Nephron (organoid): ENCODE measurements around the gene ARMC8.

Experiments
- H3K27ac Mint-ChIP-seq, 3 experiments: 2 replicates each; pipeline ENCODE4 v1.8.0; 2020; ENCODE audit warnings: mixed read lengths in 3 of 3, mild to moderate bottlenecking in 2 of 3, moderate library complexity in 1 of 3
- H3K27me3 Mint-ChIP-seq: 2 replicates; pipeline ENCODE4 v1.8.0; 2021; ENCODE audit warnings: low read depth, mild to moderate bottlenecking, moderate library complexity, mixed read lengths
- H3K36me3 Mint-ChIP-seq: 2 replicates; pipeline ENCODE4 v1.8.0; 2020; ENCODE audit warnings: low read depth, mixed read lengths
- H3K4me1 Mint-ChIP-seq: 2 replicates; pipeline ENCODE4 v1.8.0; 2020; ENCODE audit warnings: mixed read lengths
- H3K4me3 Mint-ChIP-seq, 3 experiments: 2 replicates each; pipeline ENCODE4 v1.8.0; 2020; ENCODE audit warnings: mild to moderate bottlenecking in 3 of 3, mixed read lengths in 3 of 3, moderate library complexity in 2 of 3
- H3K9me3 Mint-ChIP-seq: 2 replicates; pipeline ENCODE4 v1.8.0; 2020; ENCODE audit warnings: mixed read lengths
- CTCF ChIP-seq, 3 experiments: fragments of 200-600 bp; sonication (generic); IDR thresholded peaks; one replicate each; pipeline ENCODE4 v1.5.0; 2021; ENCODE audit warnings: antibody characterized with exemption in 3 of 3; ENCODE audit not compliant: unreplicated experiment in 3 of 3

ARMC8 gene

GRCh38 chr3:138174421-138175131 is 12.5 kb upstream of the ARMC8 start, which contains the start of gene DBR1:
Gene DBR1 (minus strand): TSS chr3:138174921. CDS start chr3:138174795, 126 bp downstream.
- Mint-ChIP-seq H3K27me3 (no peaks in the 10 kb centered on the region), H3K4me1 (peaks cover 15% of the 10 kb centered on the region), H3K36me3 (peaks cover 22% of the 10 kb centered on the region), H3K9me3 (no peaks in the 10 kb centered on the region), H3K4me3 (peak within 1 kb of the TSS; percentile 97 to 100 (median 99)), H3K27ac (peak within 1 kb of the TSS; percentile 96 to 99 (median 97))
- TF ChIP-seq CTCF (IDR thresholded peaks at IDR 0.05; ENCODE audit: unreplicated experiment in 3 of 3): no peak

- Mint-ChIP-seq H3K27ac (no peak overlapping the region), H3K9me3 (no peaks in the 10 kb centered on the region), H3K4me3 (no peak overlapping the region), H3K36me3 (no peaks in the 10 kb centered on the region), H3K4me1 (no peaks in the 10 kb centered on the region), H3K27me3 (peaks cover 17% of the 10 kb centered on the region)
- TF ChIP-seq CTCF (IDR thresholded peaks at IDR 0.05; ENCODE audit: unreplicated experiment in 3 of 3): peak; percentile 34 to 49 (median 36)
Measured at GRCh38 chr3:138180375-138181029, 6.6 kb upstream of the ARMC8 start.

GRCh38 chr3:138184994-138185393 is 2.1 kb upstream of the ARMC8 start:
- H3K4me3 Mint-ChIP-seq: peak overlapping the region; percentile 5 to 97 (median 97)
- peak overlapping the region in 1 of 3 experiments; percentile 20 for H3K27ac Mint-ChIP-seq
- H3K4me1 Mint-ChIP-seq: peaks cover 27% of the 10 kb centered on the region
- TF ChIP-seq CTCF (IDR thresholded peaks at IDR 0.05; ENCODE audit: unreplicated experiment in 3 of 3): no peak
- no peaks in the 10 kb centered on the region for H3K9me3 Mint-ChIP-seq
- H3K36me3 Mint-ChIP-seq: peaks cover 5% of the 10 kb centered on the region
- H3K27me3 Mint-ChIP-seq: peaks cover 17% of the 10 kb centered on the region

- H3K9me3 Mint-ChIP-seq: no peaks in the 10 kb centered on the region
- H3K36me3 Mint-ChIP-seq: peaks cover 11% of the 10 kb centered on the region
- TF ChIP-seq CTCF (IDR thresholded peaks at IDR 0.05; ENCODE audit: unreplicated experiment in 3 of 3): no peak
- H3K27me3 Mint-ChIP-seq: peaks cover 16% of the 10 kb centered on the region
- H3K4me3 Mint-ChIP-seq: peak overlapping the region; percentile 97 to 99 (median 97)
- H3K27ac Mint-ChIP-seq: peak overlapping the region; percentile 100
- H3K4me1 Mint-ChIP-seq: peaks cover 28% of the 10 kb centered on the region
Measured at GRCh38 chr3:138186221-138186620, 880 bp upstream of the ARMC8 start.

GRCh38 chr3:138186803-138187295 is 252 bp upstream of the ARMC8 start:
- Mint-ChIP-seq H3K27ac (peak overlapping the region; percentile 100), H3K27me3 (peaks cover 14% of the 10 kb centered on the region), H3K4me3 (peak overlapping the region; percentile 97 to 99 (median 97)), H3K36me3 (peaks cover 17% of the 10 kb centered on the region), H3K9me3 (no peaks in the 10 kb centered on the region), H3K4me1 (peaks cover 28% of the 10 kb centered on the region)
- no peak for TF ChIP-seq CTCF (IDR thresholded peaks at IDR 0.05; ENCODE audit: unreplicated experiment in 3 of 3)
